Keratinocyte (primary cell): ENCODE measurements around the gene CRELD1. TPM values are rescaled to one million over a fixed set of nuclear protein-coding genes. Genes with fewer than 3 reads are reported as not detected.

Experiments used
- DNase-seq: peaks from one replicate; pipeline ENCODE4 v3.0.0-alpha.2; 2011; ENCODE audit warnings: low read depth, missing footprints, low spot score
- FAIRE-seq: peaks from 2 replicates; lab custom pipeline; 2011; peaks lifted over from hg19 to GRCh38; lab: Jason Lieb, UNC
- H2AFZ ChIP-seq: 2 replicates; pipeline ENCODE4 v1.6.0; 2012; ENCODE audit warnings: low read length, control low read depth, inconsistent platforms; ENCODE audit not compliant: control insufficient read depth
- H3K27ac ChIP-seq: 2 replicates; pipeline ENCODE4 v1.5.1; 2011; ENCODE audit warnings: low read length; ENCODE audit not compliant: control insufficient read depth, insufficient read depth
- H3K27me3 ChIP-seq: 3 replicates; pipeline ENCODE4 v1.6.0; 2011; ENCODE audit warnings: low read length; ENCODE audit not compliant: control insufficient read depth, insufficient read depth; ENCODE audit errors: extremely low read depth
- H3K36me3 ChIP-seq, 2 experiments: 2 replicates in 1 of 2; 3 replicates in 1 of 2; pipeline ENCODE4 v1.5.1; 2011; ENCODE audit warnings: low read length in 2 of 2, mild to moderate bottlenecking in 1 of 2; ENCODE audit not compliant: control insufficient read depth in 2 of 2, insufficient read depth in 2 of 2; ENCODE audit errors: extremely low read depth in 1 of 2
- H3K4me1 ChIP-seq: 3 replicates; pipeline ENCODE4 v1.5.1; 2011; ENCODE audit warnings: low read length; ENCODE audit not compliant: control insufficient read depth, insufficient read depth; ENCODE audit errors: extremely low read depth
- H3K4me2 ChIP-seq: 3 replicates; pipeline ENCODE4 v1.6.0; 2011; ENCODE audit warnings: low read depth, low read length; ENCODE audit not compliant: control insufficient read depth, insufficient read depth; ENCODE audit errors: extremely low read depth
- H3K4me3 ChIP-seq, 3 experiments: fragments of 200-600 bp in 1 of 3; sonication (generic) in 1 of 3; 2 replicates in 2 of 3; 3 replicates in 1 of 3; pipeline ENCODE4 v1.5.1; 2011 to 2016; ENCODE audit warnings: low read length in 3 of 3, mild to moderate bottlenecking in 3 of 3, control low read depth in 2 of 3, inconsistent platforms in 1 of 3, low read depth in 1 of 3, mixed read lengths in 1 of 3, mixed run types in 1 of 3, moderate library complexity in 1 of 3; ENCODE audit not compliant: control insufficient read depth in 2 of 3, insufficient read depth in 2 of 3; ENCODE audit errors: extremely low read depth in 1 of 3
- H3K79me2 ChIP-seq: 2 replicates; pipeline ENCODE4 v1.6.0; 2012; ENCODE audit warnings: low read length; ENCODE audit not compliant: control insufficient read depth, insufficient read depth
- H3K9ac ChIP-seq: 3 replicates; pipeline ENCODE4 v1.6.0; 2011; ENCODE audit warnings: low read length; ENCODE audit not compliant: control insufficient read depth, insufficient read depth; ENCODE audit errors: extremely low read depth
- H3K9me1 ChIP-seq: 3 replicates; pipeline ENCODE4 v1.6.0; 2011; ENCODE audit warnings: low read length; ENCODE audit not compliant: control insufficient read depth, insufficient read depth; ENCODE audit errors: extremely low read depth
- H3K9me3 ChIP-seq: 2 replicates; pipeline ENCODE4 v1.5.1; 2012; ENCODE audit warnings: low read depth, low read length; ENCODE audit not compliant: control insufficient read depth
- H4K20me1 ChIP-seq: 3 replicates; pipeline ENCODE4 v1.6.0; 2011; ENCODE audit warnings: low read length; ENCODE audit not compliant: control insufficient read depth, insufficient read depth; ENCODE audit errors: extremely low read depth
- CTCF ChIP-seq, 3 experiments: IDR thresholded peaks in 1 of 3; conservative IDR thresholded peaks in 1 of 3; optimal IDR thresholded peaks in 1 of 3; 2 replicates in 2 of 3; 3 replicates in 1 of 3; pipeline versions ENCODE3 to v1.5.1; 2011; ENCODE audit warnings: low read length in 3 of 3, mild to moderate bottlenecking in 3 of 3, moderate library complexity in 2 of 3, control low read depth in 1 of 3, inconsistent platforms in 1 of 3; ENCODE audit not compliant: insufficient read depth in 2 of 3; ENCODE audit errors: extremely low read depth in 1 of 3
- EZH2 ChIP-seq: IDR thresholded peaks from one replicate; pipeline ENCODE4 v1.6.1; 2012; ENCODE audit warnings: inconsistent platforms, mild to moderate bottlenecking, low read length, moderate library complexity
- dilution Hi-C: fragments of 300-500 bp; cut with MboI; formaldehyde crosslinking; loops from one replicate; pipeline ENCODE4 v1.7.0; 2020; ENCODE audit warnings: low sequenced_read_pairs; ENCODE audit not compliant: extremely low pct_ligation_motif_present
- polyA plus RNA-seq, 5 experiments: library from polyadenylated mRNA; depleted of rRNA in 3 of 5; stranded (reverse) in 3 of 5; stranded (forward) in 1 of 5; unstranded in 1 of 5; fragments of >200 nt; gene quantifications; 1 replicate in 1 of 5; 2 replicates in 3 of 5; 3 replicates in 1 of 5; pipeline versions ENCODE4 v1.2.1 to v1.2.3, GENCODE V29; 2011 to 2012; ENCODE audit warnings: missing spikeins in 2 of 5, low read depth in 1 of 5, low replicate concordance in 1 of 5

Gene CRELD1
- polyA plus RNA-seq, 1 donor (not counting 4 experiments of a cell fraction or from before 2014, with no cell fraction given): 11.2 TPM

DNA sequence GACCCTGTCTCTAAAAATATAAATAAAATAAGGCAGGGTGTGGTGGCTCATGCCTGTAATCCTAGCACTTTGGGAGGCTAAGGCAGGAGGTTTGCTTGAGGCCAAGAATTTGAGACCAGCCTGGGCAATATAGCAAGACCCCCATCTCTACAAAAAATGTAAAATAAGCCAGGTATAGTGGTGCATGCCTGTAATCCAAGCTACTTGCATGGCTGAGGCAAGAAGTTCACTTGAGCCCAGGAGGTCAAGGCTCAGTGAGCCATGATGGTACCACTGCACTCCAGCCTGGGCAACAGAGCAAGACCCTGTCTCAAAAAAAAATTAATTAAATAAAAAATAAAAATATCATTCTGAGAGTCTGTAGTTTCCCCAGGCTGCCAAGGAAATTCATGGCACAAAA lies 47.3 kb upstream of the CRELD1 start:
- Histone ChIP-seq H3K4me3 (no peak overlapping the region), H3K27ac (no peak overlapping the region), H3K79me2 (peaks cover 9% of the 10 kb centered on the region), H4K20me1 (no peaks in the 10 kb centered on the region), H2AFZ (no peak overlapping the region), H3K9me1 (no peaks in the 10 kb centered on the region), H3K27me3 (no peaks in the 10 kb centered on the region), H3K4me2 (no peak overlapping the region), H3K36me3 (no peaks in the 10 kb centered on the region), H3K9ac (no peak overlapping the region), H3K9me3 (no peaks in the 10 kb centered on the region), H3K4me1 (peaks cover 21% of the 10 kb centered on the region)
- TF ChIP-seq EZH2 (no peak), CTCF (optimal IDR thresholded peaks at IDR 0.05 in 1 of 3, IDR thresholded peaks at IDR 0.05 in 1 of 3, conservative IDR thresholded peaks at IDR 0.05 in 1 of 3; ENCODE audit: extremely low read depth in 1 of 3, insufficient read depth in 2 of 3, low read length in 3 of 3) (no peak)
- DNase-seq: no peak
- dilution Hi-C loops: no loop called here
- FAIRE-seq: no peak

DNA sequence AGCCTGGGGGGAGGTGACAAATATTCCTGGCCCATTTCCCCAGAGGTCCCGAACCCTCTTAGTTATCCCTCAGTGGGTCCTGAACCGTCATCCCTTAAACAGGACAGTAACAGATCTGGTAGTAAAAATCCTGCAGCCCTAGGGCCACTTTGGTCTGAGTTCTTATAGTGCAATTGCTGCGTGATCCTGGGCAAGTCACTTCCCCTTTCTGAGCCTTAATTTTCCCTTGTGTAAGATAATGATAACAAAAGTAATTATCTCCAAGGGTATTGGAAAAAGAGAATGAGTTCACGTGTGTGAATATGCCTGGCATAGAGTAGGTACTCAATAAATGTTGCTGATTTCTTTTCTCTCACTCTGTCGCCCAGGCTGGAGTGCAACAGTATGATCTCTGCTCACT lies 46.2 kb upstream of the CRELD1 start:
- no peaks in the 10 kb centered on the region for H3K27me3 ChIP-seq
- no peak overlapping the region for H3K4me3 ChIP-seq
- H3K79me2 ChIP-seq: peaks cover 19% of the 10 kb centered on the region
- no peaks in the 10 kb centered on the region for H4K20me1 ChIP-seq
- H3K4me1 ChIP-seq: peaks cover 24% of the 10 kb centered on the region
- H3K4me2 ChIP-seq: no peak overlapping the region
- no peaks in the 10 kb centered on the region for H3K9me1 ChIP-seq
- H3K36me3 ChIP-seq: peaks cover 3 to 5% of the 10 kb centered on the region in 2 experiments
- no peak overlapping the region for H3K27ac ChIP-seq
- dilution Hi-C loops: no loop called here
- no peaks in the 10 kb centered on the region for H3K9me3 ChIP-seq
- no peak overlapping the region for H3K9ac ChIP-seq
- H2AFZ ChIP-seq: no peak overlapping the region
- no peak for DNase-seq
- no peak for TF ChIP-seq EZH2
- no peak for TF ChIP-seq CTCF (optimal IDR thresholded peaks at IDR 0.05 in 1 of 3, IDR thresholded peaks at IDR 0.05 in 1 of 3, conservative IDR thresholded peaks at IDR 0.05 in 1 of 3; ENCODE audit: extremely low read depth in 1 of 3, insufficient read depth in 2 of 3, low read length in 3 of 3)
- no peak for FAIRE-seq
